ENCODE measurements around the gene EYS.
"Not testable (repeated sequence)": the region's sequence is repeated elsewhere in the genome, so short reads cannot be mapped to it uniquely, and the experiment has no call there.

The EYS gene

DNA sequence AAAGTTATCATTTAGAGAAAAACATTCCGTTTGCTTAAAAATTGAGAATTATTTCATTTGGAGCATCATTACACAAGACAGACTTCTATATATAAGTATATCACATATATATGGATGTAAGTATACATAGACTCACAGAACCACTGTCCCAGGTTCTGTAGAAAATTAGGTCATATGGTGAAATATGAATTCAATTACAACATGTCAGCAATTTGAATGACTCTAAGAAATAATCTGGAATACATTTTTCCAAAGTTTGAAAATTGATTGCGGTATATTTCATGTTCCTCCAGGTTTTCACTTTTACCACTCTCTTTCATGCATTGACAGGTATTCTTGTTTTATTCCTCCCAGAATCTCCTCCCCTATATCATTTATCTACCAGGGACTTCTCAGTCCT lies 1179.1 kb downstream of the EYS start:
- no peak for DNase-seq

DNA sequence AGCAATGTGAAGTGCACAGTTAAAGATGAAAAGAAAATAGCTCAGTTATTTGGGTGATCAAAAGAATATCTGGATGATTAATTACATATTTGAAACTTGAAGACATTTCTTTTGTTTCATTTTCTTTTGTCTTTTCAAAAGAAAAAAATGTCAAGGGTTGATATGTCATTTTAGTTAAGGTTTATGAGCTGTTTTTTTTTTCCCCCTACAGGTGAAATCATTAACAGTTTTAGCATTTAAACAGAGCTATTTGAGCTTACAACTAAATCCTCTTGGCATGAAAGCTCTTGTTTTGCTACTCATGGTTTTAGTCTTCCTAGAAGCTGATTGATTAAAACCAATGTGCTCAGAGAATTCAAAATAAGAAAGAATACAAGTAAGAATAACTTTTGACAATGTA lies 1184.2 kb downstream of the EYS start:
- no peak for DNase-seq

DNA sequence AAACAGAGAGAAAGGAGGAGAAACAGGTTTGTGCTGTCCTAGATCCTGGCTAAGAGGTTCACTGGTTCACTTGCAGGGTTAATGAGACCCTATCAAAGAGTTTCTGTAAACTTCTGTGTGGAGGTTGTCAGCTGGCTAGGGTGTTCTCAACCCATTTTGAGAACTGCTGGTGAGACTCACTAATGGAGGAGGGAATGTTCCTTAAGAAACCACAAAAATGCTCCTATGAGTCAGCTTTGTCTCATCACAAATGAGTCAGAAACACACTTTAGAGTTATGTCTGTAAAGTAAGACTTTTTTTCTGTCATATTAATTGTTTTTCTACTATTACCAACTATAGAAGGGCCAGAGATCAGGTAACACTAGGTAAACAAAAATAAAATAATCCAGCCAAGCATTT lies 1187.0 kb downstream of the EYS start:
- DNase-seq = no peak

DNA sequence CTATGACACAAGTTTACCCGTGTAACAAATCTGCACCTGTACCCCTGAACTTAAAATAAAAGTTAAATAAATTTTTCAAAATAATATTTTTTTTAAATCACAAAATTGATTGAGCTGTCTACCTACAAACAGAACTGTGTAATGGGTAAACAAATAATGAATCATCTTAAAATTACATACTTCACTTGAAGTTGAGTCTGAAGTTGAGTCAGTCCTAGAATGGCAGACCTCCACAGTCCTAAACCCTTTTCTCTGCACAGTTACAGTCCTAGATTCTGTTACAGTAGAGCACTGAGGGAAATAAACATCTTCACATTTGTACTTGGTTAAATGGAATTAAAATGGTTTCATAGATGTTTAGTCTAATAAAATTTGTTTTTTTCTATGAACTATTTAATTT lies 1190.6 kb downstream of the EYS start:
- DNase-seq = no peak

GRCh38 chr6:64507661-64508060 lies 1199.4 kb downstream of the EYS start:
- DNase-seq = no peak

DNA sequence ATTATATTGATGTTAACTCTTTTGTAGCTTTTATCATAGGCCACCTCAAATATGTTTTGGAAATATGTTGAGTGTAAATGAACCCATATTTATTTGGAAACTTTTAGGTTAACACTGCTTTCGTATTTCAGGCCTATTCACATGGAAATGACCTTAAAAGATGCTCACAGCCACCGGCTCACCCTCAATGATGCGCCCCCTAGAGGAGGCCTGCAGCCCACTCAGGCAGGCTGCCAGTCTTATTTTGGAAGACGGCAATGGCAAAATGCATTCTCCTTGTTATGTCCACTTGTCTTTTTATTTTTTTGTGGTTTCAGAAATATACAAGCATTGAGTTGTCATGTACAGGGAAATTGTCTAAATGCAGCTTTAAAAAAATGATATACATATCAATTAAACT lies 1201.7 kb downstream of the EYS start:
- no peak for DNase-seq

DNA sequence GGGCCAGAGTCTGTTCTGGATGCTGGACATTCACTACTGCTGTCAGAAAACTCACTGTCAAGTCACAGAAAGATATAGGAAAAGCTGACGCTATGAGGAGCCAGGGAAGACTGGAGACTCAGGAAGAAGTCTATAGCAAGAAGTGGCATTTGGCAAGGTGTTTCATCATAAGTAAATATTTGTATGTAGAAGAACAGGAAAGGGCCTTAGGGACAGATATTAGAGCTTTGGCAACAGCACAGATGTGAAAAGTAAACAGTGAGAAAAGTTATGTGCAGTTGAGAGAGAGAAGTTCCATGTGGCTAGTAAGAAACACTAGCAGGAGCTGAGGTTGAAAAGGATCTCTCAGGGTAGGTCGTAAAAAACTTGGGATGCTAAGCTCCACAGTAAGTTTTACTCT lies 1202.5 kb downstream of the EYS start:
- no peak for DNase-seq

DNA sequence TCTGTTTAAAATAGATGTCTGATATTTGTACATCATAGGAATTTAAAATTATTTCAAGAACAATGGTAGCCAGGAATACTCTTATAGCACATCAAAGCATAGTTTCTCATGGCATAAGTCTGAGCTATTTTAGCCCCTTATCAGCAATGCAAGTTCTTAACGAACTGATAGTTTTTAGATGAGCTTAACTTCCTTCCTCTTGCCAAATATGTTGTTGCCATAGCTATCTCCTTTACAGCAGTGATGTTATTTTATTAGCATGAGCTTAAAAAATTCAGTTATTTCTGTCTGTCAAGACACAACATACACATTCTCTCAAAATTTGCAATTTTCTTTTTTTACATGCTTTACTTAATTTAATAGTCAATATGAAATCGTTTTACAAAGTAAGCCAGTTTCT lies 1204.2 kb downstream of the EYS start:
- DNase-seq = no peak

- DNase-seq = no peak
Observed at GRCh38 chr6:64497634-64498033, 1209.4 kb downstream of the EYS start.

DNA sequence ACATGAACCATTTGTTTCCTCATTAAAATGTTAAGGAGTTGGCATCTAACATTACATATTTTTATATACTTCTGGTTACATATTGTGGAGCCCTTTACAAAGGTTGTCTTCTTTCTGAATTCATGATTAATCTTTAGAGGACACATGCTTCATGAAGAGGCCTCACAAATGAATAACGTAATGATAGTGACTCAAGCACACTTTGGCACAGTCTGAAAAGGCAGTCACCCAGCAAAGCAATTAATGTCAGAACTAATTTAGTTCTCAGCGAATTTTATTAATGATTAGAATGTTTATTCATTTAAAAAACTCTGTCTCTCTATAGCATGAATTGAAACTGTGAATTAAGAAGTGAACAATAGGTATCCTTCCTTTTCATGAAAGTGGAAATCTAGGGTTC lies 1217.3 kb downstream of the EYS start:
- DNase-seq = no peak

DNA sequence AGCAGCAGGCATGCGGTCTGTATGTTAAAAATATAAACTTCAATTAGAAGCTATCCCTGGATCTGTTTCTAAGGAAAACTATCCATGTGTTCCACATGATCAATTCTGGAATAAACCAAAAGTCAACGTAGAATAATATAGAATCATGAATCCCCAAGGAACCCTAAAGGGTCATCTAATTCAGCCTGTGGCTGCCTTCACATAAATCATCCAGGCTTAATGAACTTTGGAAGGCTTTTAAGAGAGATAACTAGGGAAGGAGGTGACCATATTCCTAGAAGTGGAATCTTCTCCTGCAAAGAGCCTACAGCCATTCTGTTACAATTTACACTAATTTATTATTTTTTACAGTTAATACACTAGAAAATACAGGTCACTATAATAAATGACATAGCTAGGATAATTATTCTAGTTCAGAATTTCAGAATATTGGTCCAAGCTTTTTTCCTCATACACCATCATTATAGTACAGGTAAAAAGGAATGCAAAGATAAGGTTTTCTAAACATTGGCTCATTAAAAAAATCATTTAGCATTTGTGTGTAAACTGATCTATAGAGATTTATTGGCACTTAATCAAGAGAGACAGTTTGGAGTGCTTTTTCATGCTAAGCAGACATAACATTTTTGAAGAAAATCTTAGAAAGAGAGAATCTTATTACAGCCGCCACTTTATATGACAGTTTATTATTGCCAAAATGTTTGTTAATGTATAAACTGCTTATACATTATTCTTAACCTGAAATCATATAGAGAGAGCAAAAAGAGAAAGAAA lies 1220.3 kb downstream of the EYS start:
- DNase-seq = no peak

DNA sequence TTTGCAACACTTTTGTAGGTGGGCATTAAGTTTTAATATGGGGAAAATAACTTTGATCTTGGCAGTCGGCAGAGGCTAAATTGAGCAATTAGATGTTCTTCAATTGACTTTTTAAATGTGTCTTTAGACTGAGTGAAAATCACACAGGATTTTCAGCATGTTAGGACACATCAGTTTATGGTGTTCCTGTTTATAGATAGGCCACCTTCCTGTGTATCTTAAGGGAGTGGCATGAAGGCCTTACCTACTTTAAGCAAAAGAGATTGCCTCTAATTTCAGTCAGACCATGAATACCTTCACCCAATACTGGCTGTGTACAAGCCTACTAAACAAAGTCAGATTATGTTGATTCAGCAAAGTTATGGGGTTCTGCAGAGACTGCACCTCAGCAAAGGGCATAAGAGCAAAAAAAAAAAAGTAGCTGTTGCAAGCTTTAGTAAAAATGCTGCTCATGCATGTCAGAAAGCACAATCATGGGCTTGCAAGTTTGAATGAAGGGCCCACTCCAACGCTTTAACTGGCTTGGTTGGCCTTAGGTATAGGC lies 1223.0 kb downstream of the EYS start:
- DNase-seq = no peak

DNA sequence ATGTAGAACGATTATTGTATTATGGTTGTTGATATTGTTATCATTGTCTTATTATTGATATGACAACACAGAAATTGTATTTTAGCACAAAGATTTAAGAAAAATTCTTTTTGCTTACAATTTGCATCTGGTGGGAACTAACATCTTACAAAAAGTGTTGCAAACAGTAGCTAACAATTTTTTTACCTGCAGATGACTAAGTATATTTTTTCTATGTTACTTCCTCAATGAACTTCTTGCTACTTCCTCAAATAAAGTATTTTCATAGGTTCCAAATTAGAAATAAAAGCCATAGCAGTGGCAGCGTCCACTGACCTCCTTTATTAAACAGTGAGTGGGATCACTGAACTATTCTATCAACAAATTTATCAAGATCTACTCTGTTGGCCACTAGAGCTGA lies 1224.4 kb downstream of the EYS start:
- no peak for DNase-seq

GRCh38 chr6:64479134-64479533 lies 1227.9 kb downstream of the EYS start:
- no peak for DNase-seq

GRCh38 chr6:64477391-64477790 lies 1229.6 kb downstream of the EYS start:
- no peak for DNase-seq

DNA sequence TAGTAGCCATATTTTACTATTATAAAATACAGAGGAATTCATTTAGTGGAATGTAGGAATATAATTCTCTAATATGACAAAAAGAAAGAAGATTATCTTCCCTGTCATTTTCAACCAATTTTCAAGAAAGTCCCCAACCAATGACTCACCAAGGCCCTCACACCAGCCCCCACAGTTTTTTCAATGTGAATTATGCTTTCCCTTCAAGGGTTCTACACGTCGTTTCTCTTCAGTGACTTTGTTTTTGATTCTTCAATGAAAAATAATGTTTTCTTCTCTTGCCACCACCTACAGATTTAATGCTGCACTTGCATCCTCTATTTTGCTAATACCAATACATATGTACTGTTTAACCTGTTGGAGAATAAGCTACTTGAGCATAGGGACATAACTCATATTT lies 1230.1 kb downstream of the EYS start:
- no peak for DNase-seq

DNA sequence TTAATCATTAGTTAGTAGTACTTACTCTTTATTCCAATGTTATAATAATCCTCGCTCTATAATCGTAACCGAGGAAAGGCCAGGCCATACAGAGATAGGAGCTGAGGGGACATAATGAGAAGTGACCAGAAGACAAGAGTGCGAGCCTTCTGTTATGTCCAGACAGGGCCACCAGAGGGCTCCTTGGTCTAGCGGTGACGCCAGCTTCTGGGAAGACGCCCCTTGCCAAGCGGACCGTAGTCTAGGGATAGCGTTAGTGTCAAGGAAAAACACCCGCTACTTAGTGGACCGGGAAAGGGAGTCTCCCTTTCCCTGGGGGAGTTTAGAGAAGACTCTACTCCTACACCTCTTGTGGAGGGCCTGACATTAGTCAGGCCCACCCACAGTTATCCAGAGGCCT lies 1237.6 kb downstream of the EYS start:
- not testable (repeated sequence) for DNase-seq

- no peak for DNase-seq
Observed at GRCh38 chr6:64467656-64468055, 1239.4 kb downstream of the EYS start.

DNA sequence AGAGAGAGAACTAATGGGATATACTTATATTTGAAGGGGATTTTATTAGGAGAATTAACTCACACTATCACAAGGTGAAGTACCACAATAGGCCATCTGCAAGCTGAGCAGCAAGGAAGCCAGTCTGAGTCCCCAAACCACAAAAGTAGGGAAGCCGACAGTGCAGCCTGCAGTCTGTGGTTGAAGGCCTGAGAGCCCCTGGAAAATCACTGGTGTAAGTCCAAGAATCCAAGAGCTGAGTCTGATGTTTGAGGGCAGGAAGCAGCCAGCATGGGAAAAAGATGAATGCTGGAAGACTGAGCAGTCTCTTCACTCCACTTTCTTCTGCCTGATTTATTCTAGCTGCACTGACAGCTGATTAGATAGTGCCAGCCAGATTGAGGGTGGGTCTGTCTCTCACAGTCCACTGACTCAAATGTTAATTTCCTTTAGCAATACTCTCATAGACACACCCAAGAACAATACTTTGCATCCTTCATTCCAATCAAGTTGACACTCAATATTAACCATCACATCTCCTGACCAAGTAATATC lies 1247.5 kb downstream of the EYS start:
- no peak for DNase-seq

- not testable (repeated sequence) for DNase-seq
Observed at GRCh38 chr6:64448101-64448500, 1258.9 kb downstream of the EYS start.

DNA sequence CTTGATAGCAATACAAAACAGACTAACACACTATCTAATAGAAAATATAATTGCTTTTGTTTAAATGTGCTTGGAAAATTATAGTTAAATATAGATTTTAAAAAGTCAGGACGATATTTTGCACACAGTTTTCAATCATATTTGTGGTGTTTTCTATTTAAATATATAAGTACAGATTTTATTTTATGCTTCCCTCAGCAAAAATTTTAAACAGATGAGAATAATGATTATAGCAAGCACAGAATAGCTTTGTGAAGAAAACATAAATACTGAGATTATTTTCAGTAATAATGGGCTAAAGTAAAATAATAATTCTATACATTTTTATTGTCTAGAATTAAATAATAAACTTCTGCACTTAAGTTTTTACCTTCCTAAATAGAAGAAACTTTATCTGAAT lies 1262.0 kb downstream of the EYS start:
- DNase-seq = no peak

GRCh38 chr6:64439274-64439673 lies 1267.8 kb downstream of the EYS start:
- DNase-seq = no peak

DNA sequence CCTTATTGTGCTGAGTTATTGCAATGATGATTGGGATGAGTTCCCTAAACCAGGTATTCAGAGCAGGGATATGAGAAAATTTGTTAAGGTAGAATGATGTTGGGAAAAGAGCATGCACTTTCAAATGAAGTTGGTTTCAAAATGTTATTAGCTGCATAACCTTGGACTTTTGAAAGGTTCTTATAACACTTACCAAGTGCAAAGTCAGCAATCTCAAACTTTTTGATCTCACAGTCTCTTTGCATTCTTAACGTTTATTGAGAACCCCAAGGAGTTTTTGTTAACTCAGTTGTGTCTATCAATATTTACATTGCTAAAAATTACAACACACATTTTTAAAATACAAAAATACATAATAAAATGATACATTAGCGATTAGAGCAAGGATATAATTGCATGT lies 1269.0 kb downstream of the EYS start:
- DNase-seq = no peak

DNA sequence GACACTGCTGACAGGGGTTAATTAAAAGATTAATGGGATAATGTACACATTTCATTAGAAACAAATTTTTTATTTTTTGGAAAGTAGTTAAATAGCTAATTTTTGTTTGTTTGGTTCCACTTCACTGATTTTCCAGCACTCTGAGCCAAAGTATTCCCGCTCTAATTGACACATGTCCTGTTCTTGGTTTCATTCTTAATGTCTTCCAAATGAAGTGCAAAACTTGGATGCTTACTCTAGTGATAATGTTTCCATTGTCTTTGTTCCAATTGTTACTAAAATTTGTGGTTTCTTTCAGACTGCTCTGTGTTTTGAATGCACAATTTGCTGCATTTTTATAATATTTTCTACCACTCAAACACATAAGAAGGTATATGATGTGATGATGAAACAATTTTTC lies 1277.1 kb downstream of the EYS start:
- DNase-seq = no peak

DNA sequence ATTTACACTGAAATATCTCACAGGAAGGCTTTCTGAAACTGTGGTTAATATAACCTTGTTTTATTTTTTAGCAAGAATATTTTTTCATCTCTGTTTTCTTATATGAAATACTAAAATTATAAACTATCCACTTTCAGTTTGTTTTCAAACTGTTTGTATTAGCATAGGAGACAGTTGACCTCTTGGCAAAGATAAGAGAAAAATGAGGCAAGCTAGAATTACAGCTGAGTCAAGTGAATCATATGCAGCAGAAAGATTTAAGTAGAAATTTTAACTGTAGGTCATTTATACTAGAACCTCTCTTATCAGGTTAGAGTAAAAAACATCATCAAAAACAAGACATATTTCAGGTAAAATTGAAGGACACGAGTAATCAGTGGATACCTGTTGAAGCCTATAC lies 1278.8 kb downstream of the EYS start:
- no peak for DNase-seq
